Measurements from ENCODE around the gene REV3L. TPM values are rescaled to one million over a fixed set of nuclear protein-coding genes. Genes with fewer than 3 reads are reported as not detected.
"Not testable (repeated sequence)": the region's sequence is repeated elsewhere in the genome, so short reads cannot be mapped to it uniquely, and the experiment has no call there.

The REV3L gene
- total and polyA plus RNA-seq, 4 donors: 8.8 to 91.4 (median 19.8) TPM

GRCh38 chr6:111258010-111258409 is 225.0 kb downstream of the REV3L start:
- H3K36me3 ChIP-seq (ENCODE audit: control insufficient read depth in 4 of 4, insufficient read depth in 4 of 4, low read length in 4 of 4): no peaks in the 10 kb centered on the region
- TF ChIP-seq CTCF (IDR thresholded peaks at IDR 0.05; ENCODE audit: control extremely low read depth, extremely low read depth): no peak
- no peak overlapping the region for H3K27ac ChIP-seq (ENCODE audit: low read depth in 1 of 2, low read length in 1 of 2)
- H3K4me3 ChIP-seq: no peak overlapping the region
- H3K9me3 ChIP-seq (ENCODE audit: control insufficient read depth in 4 of 4, insufficient read depth in 3 of 4, low read length in 3 of 4): no peaks in the 10 kb centered on the region
- peaks cover 0 to 10% (median 0%) of the 10 kb centered on the region in 5 donors for H3K4me1 ChIP-seq (ENCODE audit: control insufficient read depth in 5 of 5, insufficient read depth in 5 of 5, low read length in 5 of 5)
- WGBS, 2 donors: 93 to 94% methylated on average over 13 of the region's 13 CpGs
- H3K27me3 ChIP-seq (ENCODE audit: control insufficient read depth in 3 of 3, insufficient read depth in 3 of 3, low read length in 2 of 3): peaks cover 0 to 10% (median 9%) of the 10 kb centered on the region in 3 donors
- DNase-seq (peak in 1 of 3 donors; percentile 26), ATAC-seq (ENCODE audit: insufficient read depth, low FRiP score) (no peak)
- H3K9ac ChIP-seq (ENCODE audit: insufficient read depth in 1 of 2, low read length in 2 of 2): no peak overlapping the region

GRCh38 chr6:111256646-111257045 is 226.4 kb downstream of the REV3L start:
- no peaks in the 10 kb centered on the region for H3K36me3 ChIP-seq (ENCODE audit: control insufficient read depth in 4 of 4, insufficient read depth in 4 of 4, low read length in 4 of 4)
- no peak overlapping the region for H3K4me3 ChIP-seq
- H3K9me3 ChIP-seq (ENCODE audit: control insufficient read depth in 4 of 4, insufficient read depth in 3 of 4, low read length in 3 of 4): no peaks in the 10 kb centered on the region
- no peak for TF ChIP-seq CTCF (IDR thresholded peaks at IDR 0.05; ENCODE audit: control extremely low read depth, extremely low read depth)
- no peak for ATAC-seq (ENCODE audit: insufficient read depth, low FRiP score)
- H3K4me1 ChIP-seq (ENCODE audit: control insufficient read depth in 5 of 5, insufficient read depth in 5 of 5, low read length in 5 of 5): peaks cover 0 to 10% (median 0%) of the 10 kb centered on the region in 5 donors
- DNase-seq: peak in 2 of 3 donors; percentile 39 to 59
- H3K27ac ChIP-seq (ENCODE audit: low read depth in 1 of 2, low read length in 1 of 2): no peak overlapping the region
- H3K27me3 ChIP-seq (ENCODE audit: control insufficient read depth in 3 of 3, insufficient read depth in 3 of 3, low read length in 2 of 3): peaks cover 0 to 10% (median 9%) of the 10 kb centered on the region in 3 donors
- no peak overlapping the region for H3K9ac ChIP-seq (ENCODE audit: insufficient read depth in 1 of 2, low read length in 2 of 2)

- H3K27me3 ChIP-seq (ENCODE audit: control insufficient read depth in 3 of 3, insufficient read depth in 3 of 3, low read length in 2 of 3): peaks cover 0 to 10% (median 9%) of the 10 kb centered on the region in 3 donors
- not testable (repeated sequence) for H3K4me3 ChIP-seq; H3K9ac ChIP-seq (ENCODE audit: insufficient read depth in 1 of 2, low read length in 2 of 2); H3K4me1 ChIP-seq (ENCODE audit: control insufficient read depth in 5 of 5, insufficient read depth in 5 of 5, low read length in 5 of 5); DNase-seq; ATAC-seq (ENCODE audit: insufficient read depth, low FRiP score); H3K9me3 ChIP-seq (ENCODE audit: control insufficient read depth in 4 of 4, insufficient read depth in 3 of 4, low read length in 3 of 4); H3K36me3 ChIP-seq (ENCODE audit: control insufficient read depth in 4 of 4, insufficient read depth in 4 of 4, low read length in 4 of 4); H3K27ac ChIP-seq (ENCODE audit: low read depth in 1 of 2, low read length in 1 of 2)
- WGBS, 2 donors: 42 to 47% methylated on average over 2 of the region's 2 CpGs
These were observed 227.2 kb downstream of the REV3L start for GRCh38 chr6:111255838-111256237.

GRCh38 chr6:111254779-111255166 is 228.2 kb downstream of the REV3L start:
- no peak for ATAC-seq (ENCODE audit: insufficient read depth, low FRiP score)
- DNase-seq: no peak
- peaks cover 0 to 10% (median 9%) of the 10 kb centered on the region in 3 donors for H3K27me3 ChIP-seq (ENCODE audit: control insufficient read depth in 3 of 3, insufficient read depth in 3 of 3, low read length in 2 of 3)
- no peak for TF ChIP-seq CTCF (IDR thresholded peaks at IDR 0.05; ENCODE audit: control extremely low read depth, extremely low read depth)
- no peak overlapping the region for H3K4me3 ChIP-seq
- H3K27ac ChIP-seq (ENCODE audit: low read depth in 1 of 2, low read length in 1 of 2): no peak overlapping the region
- no peaks in the 10 kb centered on the region for H3K9me3 ChIP-seq (ENCODE audit: control insufficient read depth in 4 of 4, insufficient read depth in 3 of 4, low read length in 3 of 4)
- H3K4me1 ChIP-seq (ENCODE audit: control insufficient read depth in 5 of 5, insufficient read depth in 5 of 5, low read length in 5 of 5): peaks cover 0 to 4% (median 0%) of the 10 kb centered on the region in 5 donors
- 90 to 92% methylated on average over 6 of the region's 6 CpGs for WGBS, 2 donors
- H3K9ac ChIP-seq (ENCODE audit: insufficient read depth in 1 of 2, low read length in 2 of 2): no peak overlapping the region
- no peaks in the 10 kb centered on the region for H3K36me3 ChIP-seq (ENCODE audit: control insufficient read depth in 4 of 4, insufficient read depth in 4 of 4, low read length in 4 of 4)

Data from lung (tissue), 12 donors.